ENCODE data around the gene SPIRE1.

The SPIRE1 gene

GRCh38 chr18:12599543-12599942, 58.4 kb downstream of the SPIRE1 start:
- no peaks in the 10 kb centered on the region for H3K36me3 Mint-ChIP-seq (ENCODE audit: low read depth)
- no peak overlapping the region for H3K27ac Mint-ChIP-seq
- H3K27me3 Mint-ChIP-seq (ENCODE audit: low read depth): no peaks in the 10 kb centered on the region
- H3K4me1 Mint-ChIP-seq (ENCODE audit: low read depth): peaks cover 45% of the 10 kb centered on the region
- no peak for DNase-seq (ENCODE audit: low spot score)
- no peak overlapping the region for H3K4me3 Mint-ChIP-seq
- no peaks in the 10 kb centered on the region for H3K9me3 Mint-ChIP-seq

- no peaks in the 10 kb centered on the region for H3K9me3 Mint-ChIP-seq
- no peaks in the 10 kb centered on the region for H3K27me3 Mint-ChIP-seq (ENCODE audit: low read depth)
- no peak overlapping the region for H3K27ac Mint-ChIP-seq
- H3K4me3 Mint-ChIP-seq: peak overlapping the region; percentile 28
- no peaks in the 10 kb centered on the region for H3K36me3 Mint-ChIP-seq (ENCODE audit: low read depth)
- H3K4me1 Mint-ChIP-seq (ENCODE audit: low read depth): peaks cover 44% of the 10 kb centered on the region
- no peak for DNase-seq (ENCODE audit: low spot score)
These were observed 59.6 kb downstream of the SPIRE1 start for GRCh38 chr18:12598181-12598930.

- Mint-ChIP-seq H3K36me3 (ENCODE audit: low read depth) (no peaks in the 10 kb centered on the region), H3K4me3 (no peak overlapping the region), H3K9me3 (no peaks in the 10 kb centered on the region), H3K27me3 (ENCODE audit: low read depth) (no peaks in the 10 kb centered on the region), H3K4me1 (ENCODE audit: low read depth) (peaks cover 40% of the 10 kb centered on the region), H3K27ac (no peak overlapping the region)
- no peak for DNase-seq (ENCODE audit: low spot score)
These were observed 60.1 kb downstream of the SPIRE1 start for GRCh38 chr18:12597760-12598159.

- Mint-ChIP-seq H3K4me1 (ENCODE audit: low read depth) (peaks cover 26% of the 10 kb centered on the region), H3K27ac (no peak overlapping the region)
These were observed 62.2 kb downstream of the SPIRE1 start for GRCh38 chr18:12595571-12596255.

GRCh38 chr18:12593866-12594265, 64.0 kb downstream of the SPIRE1 start:
- H3K36me3 Mint-ChIP-seq (ENCODE audit: low read depth): no peaks in the 10 kb centered on the region
- H3K4me3 Mint-ChIP-seq: no peak overlapping the region
- H3K9me3 Mint-ChIP-seq: no peaks in the 10 kb centered on the region

More at GRCh38 chr18:12595571-12596255, 62.2 kb downstream of the SPIRE1 start:
- Mint-ChIP-seq H3K27me3 (ENCODE audit: low read depth) (no peaks in the 10 kb centered on the region), H3K4me3 (no peak overlapping the region), H3K36me3 (ENCODE audit: low read depth) (no peaks in the 10 kb centered on the region), H3K9me3 (no peaks in the 10 kb centered on the region)
- DNase-seq (ENCODE audit: low spot score): no peak

GRCh38 chr18:12592597-12593127, 65.2 kb downstream of the SPIRE1 start:
- peaks cover 10% of the 10 kb centered on the region for H3K4me1 Mint-ChIP-seq (ENCODE audit: low read depth)
- H3K9me3 Mint-ChIP-seq: no peaks in the 10 kb centered on the region
- no peaks in the 10 kb centered on the region for H3K36me3 Mint-ChIP-seq (ENCODE audit: low read depth)
- no peak overlapping the region for H3K27ac Mint-ChIP-seq
- DNase-seq (ENCODE audit: low spot score): no peak
- H3K4me3 Mint-ChIP-seq: no peak overlapping the region
- peaks cover 5% of the 10 kb centered on the region for H3K27me3 Mint-ChIP-seq (ENCODE audit: low read depth)

More at GRCh38 chr18:12593866-12594265, 64.0 kb downstream of the SPIRE1 start:
- no peak for DNase-seq (ENCODE audit: low spot score)
- H3K27ac Mint-ChIP-seq: no peak overlapping the region
- H3K27me3 Mint-ChIP-seq (ENCODE audit: low read depth): peaks cover 5% of the 10 kb centered on the region
- H3K4me1 Mint-ChIP-seq (ENCODE audit: low read depth): peaks cover 16% of the 10 kb centered on the region

GRCh38 chr18:12589448-12589847, 68.5 kb downstream of the SPIRE1 start:
- no peak overlapping the region for H3K27ac Mint-ChIP-seq
- no peaks in the 10 kb centered on the region for H3K9me3 Mint-ChIP-seq
- H3K4me1 Mint-ChIP-seq (ENCODE audit: low read depth): no peaks in the 10 kb centered on the region
- no peak overlapping the region for H3K4me3 Mint-ChIP-seq
- no peak for DNase-seq (ENCODE audit: low spot score)
- H3K27me3 Mint-ChIP-seq (ENCODE audit: low read depth): peaks cover 12% of the 10 kb centered on the region
- H3K36me3 Mint-ChIP-seq (ENCODE audit: low read depth): no peaks in the 10 kb centered on the region

GRCh38 chr18:12586956-12587355, 71.0 kb downstream of the SPIRE1 start:
- peaks cover 12% of the 10 kb centered on the region for H3K27me3 Mint-ChIP-seq (ENCODE audit: low read depth)
- H3K36me3 Mint-ChIP-seq (ENCODE audit: low read depth): no peaks in the 10 kb centered on the region
- no peak overlapping the region for H3K4me3 Mint-ChIP-seq
- DNase-seq (ENCODE audit: low spot score): no peak
- no peaks in the 10 kb centered on the region for H3K9me3 Mint-ChIP-seq
- peaks cover 2% of the 10 kb centered on the region for H3K4me1 Mint-ChIP-seq (ENCODE audit: low read depth)
- H3K27ac Mint-ChIP-seq: no peak overlapping the region

GRCh38 chr18:12585218-12585617, 72.7 kb downstream of the SPIRE1 start:
- no peaks in the 10 kb centered on the region for H3K9me3 Mint-ChIP-seq

GRCh38 chr18:12580630-12581342, 77.1 kb downstream of the SPIRE1 start:
- no peaks in the 10 kb centered on the region for H3K9me3 Mint-ChIP-seq
- peaks cover 2% of the 10 kb centered on the region for H3K27me3 Mint-ChIP-seq (ENCODE audit: low read depth)
- no peaks in the 10 kb centered on the region for H3K36me3 Mint-ChIP-seq (ENCODE audit: low read depth)
- H3K4me1 Mint-ChIP-seq (ENCODE audit: low read depth): peaks cover 4% of the 10 kb centered on the region
- H3K27ac Mint-ChIP-seq: no peak overlapping the region
- DNase-seq (ENCODE audit: low spot score): no peak
- no peak overlapping the region for H3K4me3 Mint-ChIP-seq

More at GRCh38 chr18:12585218-12585617, 72.7 kb downstream of the SPIRE1 start:
- no peaks in the 10 kb centered on the region for H3K36me3 Mint-ChIP-seq (ENCODE audit: low read depth)
- H3K27ac Mint-ChIP-seq: no peak overlapping the region
- no peak for DNase-seq (ENCODE audit: low spot score)
- peaks cover 4% of the 10 kb centered on the region for H3K4me1 Mint-ChIP-seq (ENCODE audit: low read depth)
- peaks cover 12% of the 10 kb centered on the region for H3K27me3 Mint-ChIP-seq (ENCODE audit: low read depth)
- H3K4me3 Mint-ChIP-seq: no peak overlapping the region

GRCh38 chr18:12579775-12580174, 78.1 kb downstream of the SPIRE1 start:
- no peaks in the 10 kb centered on the region for H3K9me3 Mint-ChIP-seq
- no peaks in the 10 kb centered on the region for H3K27me3 Mint-ChIP-seq (ENCODE audit: low read depth)
- H3K4me1 Mint-ChIP-seq (ENCODE audit: low read depth): peaks cover 4% of the 10 kb centered on the region
- no peaks in the 10 kb centered on the region for H3K36me3 Mint-ChIP-seq (ENCODE audit: low read depth)
- no peak for DNase-seq (ENCODE audit: low spot score)
- H3K4me3 Mint-ChIP-seq: no peak overlapping the region
- H3K27ac Mint-ChIP-seq: no peak overlapping the region

- Mint-ChIP-seq H3K36me3 (ENCODE audit: low read depth) (no peaks in the 10 kb centered on the region), H3K27me3 (ENCODE audit: low read depth) (peaks cover 7% of the 10 kb centered on the region), H3K4me1 (ENCODE audit: low read depth) (peaks cover 4% of the 10 kb centered on the region), H3K9me3 (no peaks in the 10 kb centered on the region), H3K4me3 (no peak overlapping the region), H3K27ac (no peak overlapping the region)
- no peak for DNase-seq (ENCODE audit: low spot score)
These were observed 80.1 kb downstream of the SPIRE1 start for GRCh38 chr18:12577848-12578247.

GRCh38 chr18:12574494-12575185, 83.3 kb downstream of the SPIRE1 start:
- no peak for DNase-seq (ENCODE audit: low spot score)
- Mint-ChIP-seq H3K4me1 (ENCODE audit: low read depth) (no peaks in the 10 kb centered on the region), H3K9me3 (no peaks in the 10 kb centered on the region), H3K27me3 (ENCODE audit: low read depth) (peaks cover 17% of the 10 kb centered on the region), H3K36me3 (ENCODE audit: low read depth) (no peaks in the 10 kb centered on the region), H3K4me3 (no peak overlapping the region), H3K27ac (no peak overlapping the region)

Data from T-helper 2 cell treated with Interferon-gamma antibody and Interleukin-4, amounts not matched to agents 5 μg/mL and 100 μg/mL, for 36 hours (primary cell).